Vagina (tissue), 2 donors: Measurements from ENCODE around the gene SOX18.

Source experiments
- POLR2A ChIP-seq, 2 donors: fragments of 450-650 bp; IDR thresholded peaks; one replicate each; pipeline ENCODE4 v1.6.1; 2017; ENCODE audit warnings: antibody characterized with exemption in 2 of 2, mild to moderate bottlenecking in 2 of 2, moderate library complexity in 2 of 2
- POLR2AphosphoS5 ChIP-seq, 2 donors: sonication (generic); formaldehyde crosslinking; IDR thresholded peaks; one replicate each; pipeline ENCODE4 v1.9.0; 2017; ENCODE audit warnings: antibody characterized with exemption in 2 of 2, mild to moderate bottlenecking in 2 of 2, low read depth in 1 of 2; ENCODE audit not compliant: insufficient read depth in 1 of 2
- TF ChIP-seq, protein P1 (sequence below), 3 experiments: fragments of 450-650 bp in 2 of 3; fragments of 200-600 bp in 1 of 3; sonication (generic) in 1 of 3; IDR thresholded peaks; one replicate each; pipeline ENCODE4 v1.5.1; 2017 to 2019; ENCODE audit warnings: antibody characterized with exemption in 3 of 3, mild to moderate bottlenecking in 2 of 3, moderate library complexity in 2 of 3

DNA sequence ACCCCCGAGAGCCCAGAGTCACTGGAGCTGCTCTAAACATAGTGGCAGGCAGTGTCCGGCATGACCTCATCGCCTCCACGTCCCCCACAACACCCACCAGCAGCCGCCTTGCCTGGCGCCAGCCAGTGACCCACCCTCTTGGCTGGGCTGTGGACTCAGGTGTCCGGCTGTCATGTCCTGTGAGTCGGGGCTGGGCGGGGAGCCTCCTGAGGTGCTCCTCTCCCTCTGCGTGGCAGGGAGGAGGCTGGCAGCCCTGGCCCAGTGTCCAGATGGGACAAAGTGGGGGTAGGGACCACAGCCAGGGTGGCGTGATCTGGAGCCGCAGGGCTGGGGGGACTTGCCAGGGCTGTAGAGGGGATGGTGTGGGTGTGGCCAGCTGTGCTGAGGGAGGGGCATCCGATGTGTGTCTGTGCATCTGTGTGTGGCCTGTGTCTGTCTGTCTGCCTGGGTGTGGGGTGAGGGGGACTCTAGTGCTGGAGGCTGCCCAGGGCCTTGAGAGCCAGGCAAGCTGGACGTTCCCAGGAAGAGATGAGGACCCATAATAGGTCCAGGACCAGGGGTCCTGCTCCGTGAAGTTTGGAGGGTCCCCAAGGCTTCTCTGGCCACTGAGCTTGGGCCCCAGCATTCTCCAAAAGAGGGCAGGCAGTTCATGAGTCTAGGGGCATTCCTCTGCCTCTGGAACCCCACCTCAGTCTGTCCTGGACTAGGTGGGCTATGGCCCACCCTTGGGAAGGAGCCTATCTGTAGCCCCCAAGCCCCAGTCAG, 2.3 kb upstream of the SOX18 start:
- TF ChIP-seq, protein P1, sequence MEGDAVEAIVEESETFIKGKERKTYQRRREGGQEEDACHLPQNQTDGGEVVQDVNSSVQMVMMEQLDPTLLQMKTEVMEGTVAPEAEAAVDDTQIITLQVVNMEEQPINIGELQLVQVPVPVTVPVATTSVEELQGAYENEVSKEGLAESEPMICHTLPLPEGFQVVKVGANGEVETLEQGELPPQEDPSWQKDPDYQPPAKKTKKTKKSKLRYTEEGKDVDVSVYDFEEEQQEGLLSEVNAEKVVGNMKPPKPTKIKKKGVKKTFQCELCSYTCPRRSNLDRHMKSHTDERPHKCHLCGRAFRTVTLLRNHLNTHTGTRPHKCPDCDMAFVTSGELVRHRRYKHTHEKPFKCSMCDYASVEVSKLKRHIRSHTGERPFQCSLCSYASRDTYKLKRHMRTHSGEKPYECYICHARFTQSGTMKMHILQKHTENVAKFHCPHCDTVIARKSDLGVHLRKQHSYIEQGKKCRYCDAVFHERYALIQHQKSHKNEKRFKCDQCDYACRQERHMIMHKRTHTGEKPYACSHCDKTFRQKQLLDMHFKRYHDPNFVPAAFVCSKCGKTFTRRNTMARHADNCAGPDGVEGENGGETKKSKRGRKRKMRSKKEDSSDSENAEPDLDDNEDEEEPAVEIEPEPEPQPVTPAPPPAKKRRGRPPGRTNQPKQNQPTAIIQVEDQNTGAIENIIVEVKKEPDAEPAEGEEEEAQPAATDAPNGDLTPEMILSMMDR (IDR thresholded peaks at IDR 0.05), result no peak
- TF ChIP-seq POLR2A (IDR thresholded peaks at IDR 0.05) (no peak), POLR2AphosphoS5 (IDR thresholded peaks at IDR 0.05; ENCODE audit: insufficient read depth in 1 of 2, low read depth in 1 of 2) (peak in 1 of 2 donors; percentile 30)
